DMS 273 treated with DMSO at 0.1 percent for 48 hours (cell line): Measurements from ENCODE around the gene SHISA7.
A peak's percentile ranks its signal among the peaks of the same experiment; 100 is the strongest.

Experiments used
- DNase-seq: peaks from one replicate; lab custom pipeline; 2025; lab: John Stamatoyannopoulos, UW

SHISA7 gene

GRCh38 chr19:55387736-55388497, 55.2 kb downstream of the SHISA7 start:
- no peak for DNase-seq

DNA sequence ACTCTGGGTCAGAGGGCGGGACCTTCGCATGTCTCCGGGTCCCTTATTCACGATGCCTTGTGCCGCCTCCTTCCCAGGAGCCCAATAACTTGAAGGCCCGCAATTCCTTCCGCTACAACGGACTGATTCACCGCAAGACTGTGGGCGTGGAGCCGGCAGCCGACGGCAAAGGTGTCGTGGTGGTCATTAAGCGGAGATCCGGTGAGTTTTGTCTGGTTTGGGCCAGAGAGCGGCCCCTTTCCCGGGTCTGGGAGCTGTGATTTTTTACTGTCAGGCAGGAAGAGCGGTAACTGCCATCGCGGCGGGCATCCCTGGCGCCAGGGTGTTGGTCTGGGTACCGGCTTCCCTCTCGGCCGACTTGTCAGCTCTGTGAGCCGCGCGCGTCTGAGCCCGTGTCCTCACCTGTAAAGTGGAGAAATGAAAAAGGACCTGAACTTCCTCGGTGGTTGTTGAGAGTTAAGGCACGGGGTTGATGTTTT, 56.6 kb downstream of the SHISA7 start:
- DNase-seq = no peak

GRCh38 chr19:55385724-55386492, 57.2 kb downstream of the SHISA7 start, which contains the start of gene RPL28:
Gene RPL28 (plus strand): TSS chr19:55385932. CDS start chr19:55386358, 426 bp downstream.
- peak; percentile 89 for DNase-seq

GRCh38 chr19:55384920-55385723, 58.0 kb downstream of the SHISA7 start:
- DNase-seq = peak; percentile 88

- no peak for DNase-seq
These were observed 58.8 kb downstream of the SHISA7 start, which contains the start of gene TMEM238 for GRCh38 chr19:55384131-55384919. Gene TMEM238 (minus strand): TSS chr19:55384292. CDS start chr19:55384259, 33 bp downstream.

- DNase-seq = no peak
These were observed 59.6 kb downstream of the SHISA7 start for GRCh38 chr19:55383279-55384130.

GRCh38 chr19:55382522-55383054, 60.5 kb downstream of the SHISA7 start:
- no peak for DNase-seq

GRCh38 chr19:55382013-55382412, 61.1 kb downstream of the SHISA7 start:
- no peak for DNase-seq

DNA sequence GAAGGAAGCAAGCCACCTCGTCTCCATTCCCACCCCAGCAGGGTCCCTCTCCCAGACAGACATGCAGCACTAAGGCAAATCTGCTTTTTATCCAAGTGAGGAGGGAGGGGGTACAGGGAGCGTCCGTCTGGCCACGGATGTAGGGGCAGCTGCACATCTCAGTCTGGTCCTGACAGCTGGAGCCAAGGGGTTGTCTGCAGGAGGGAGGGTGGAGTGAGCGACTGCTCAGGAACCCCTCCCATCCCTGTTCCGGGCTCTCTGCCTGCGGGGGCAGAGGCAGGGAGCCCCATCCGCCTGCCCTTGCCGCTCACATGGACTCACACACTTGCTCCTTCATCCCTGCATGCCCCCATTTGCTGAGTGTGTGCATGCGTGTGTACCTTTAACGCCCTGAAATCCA, 63.9 kb downstream of the SHISA7 start:
- peak; percentile 42 for DNase-seq
